Progenitor cell of endocrine pancreas (in vitro differentiated cells): Measurements from ENCODE around the gene SRSF1. TPM values are rescaled to one million over a fixed set of nuclear protein-coding genes. Genes with fewer than 3 reads are reported as not detected.

Source experiments
- DNase-seq: peaks from one replicate; pipeline ENCODE4 v3.0.0; 2021; ENCODE audit warnings: low spot score; ENCODE audit not compliant: unreplicated experiment
- H3K27ac Mint-ChIP-seq: 2 replicates; pipeline ENCODE4 v1.8.0; 2021; ENCODE audit warnings: mild to moderate bottlenecking, moderate library complexity, mixed read lengths
- H3K27me3 Mint-ChIP-seq: 2 replicates; pipeline ENCODE4 v1.8.0; 2021; ENCODE audit warnings: mixed read lengths
- H3K36me3 Mint-ChIP-seq: 2 replicates; pipeline ENCODE4 v1.8.0; 2022; ENCODE audit warnings: mixed read lengths; ENCODE audit not compliant: insufficient read depth
- H3K4me1 Mint-ChIP-seq: 2 replicates; pipeline ENCODE4 v1.8.0; 2021; ENCODE audit warnings: low read depth, mixed read lengths
- H3K4me3 Mint-ChIP-seq: 2 replicates; pipeline ENCODE4 v1.8.0; 2021; ENCODE audit warnings: low read depth, mild to moderate bottlenecking, moderate library complexity, mixed read lengths
- H3K9me3 Mint-ChIP-seq: 2 replicates; pipeline ENCODE4 v1.8.0; 2021; ENCODE audit warnings: low read depth, mixed read lengths
- total RNA-seq: library from RNA; stranded (reverse); gene quantifications from 2 replicates; pipeline ENCODE4 v1.2.1, GENCODE V29; 2021
- TF ChIP-seq, protein P1 (sequence below): fragments of 200-600 bp; sonication (generic); IDR thresholded peaks from one replicate; pipeline ENCODE4 v1.5.0; 2021; ENCODE audit warnings: antibody characterized with exemption, mild to moderate bottlenecking; ENCODE audit not compliant: unreplicated experiment

The SRSF1 gene
- total RNA-seq, 1 donor from 2014 or later = 326 TPM

- no peaks in the 10 kb centered on the region for H3K9me3 Mint-ChIP-seq
- no peak for DNase-seq
- H3K27ac Mint-ChIP-seq = peak overlapping the region; percentile 73
- peaks cover 19% of the 10 kb centered on the region for H3K36me3 Mint-ChIP-seq
- H3K4me3 Mint-ChIP-seq = peak overlapping the region; percentile 50
- H3K27me3 Mint-ChIP-seq = no peaks in the 10 kb centered on the region
- H3K4me1 Mint-ChIP-seq = peaks cover 60% of the 10 kb centered on the region
- TF ChIP-seq, protein P1, sequence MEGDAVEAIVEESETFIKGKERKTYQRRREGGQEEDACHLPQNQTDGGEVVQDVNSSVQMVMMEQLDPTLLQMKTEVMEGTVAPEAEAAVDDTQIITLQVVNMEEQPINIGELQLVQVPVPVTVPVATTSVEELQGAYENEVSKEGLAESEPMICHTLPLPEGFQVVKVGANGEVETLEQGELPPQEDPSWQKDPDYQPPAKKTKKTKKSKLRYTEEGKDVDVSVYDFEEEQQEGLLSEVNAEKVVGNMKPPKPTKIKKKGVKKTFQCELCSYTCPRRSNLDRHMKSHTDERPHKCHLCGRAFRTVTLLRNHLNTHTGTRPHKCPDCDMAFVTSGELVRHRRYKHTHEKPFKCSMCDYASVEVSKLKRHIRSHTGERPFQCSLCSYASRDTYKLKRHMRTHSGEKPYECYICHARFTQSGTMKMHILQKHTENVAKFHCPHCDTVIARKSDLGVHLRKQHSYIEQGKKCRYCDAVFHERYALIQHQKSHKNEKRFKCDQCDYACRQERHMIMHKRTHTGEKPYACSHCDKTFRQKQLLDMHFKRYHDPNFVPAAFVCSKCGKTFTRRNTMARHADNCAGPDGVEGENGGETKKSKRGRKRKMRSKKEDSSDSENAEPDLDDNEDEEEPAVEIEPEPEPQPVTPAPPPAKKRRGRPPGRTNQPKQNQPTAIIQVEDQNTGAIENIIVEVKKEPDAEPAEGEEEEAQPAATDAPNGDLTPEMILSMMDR = no peak
Observed at GRCh38 chr17:57984936-57985674, 21.9 kb downstream of the SRSF1 start.

DNA sequence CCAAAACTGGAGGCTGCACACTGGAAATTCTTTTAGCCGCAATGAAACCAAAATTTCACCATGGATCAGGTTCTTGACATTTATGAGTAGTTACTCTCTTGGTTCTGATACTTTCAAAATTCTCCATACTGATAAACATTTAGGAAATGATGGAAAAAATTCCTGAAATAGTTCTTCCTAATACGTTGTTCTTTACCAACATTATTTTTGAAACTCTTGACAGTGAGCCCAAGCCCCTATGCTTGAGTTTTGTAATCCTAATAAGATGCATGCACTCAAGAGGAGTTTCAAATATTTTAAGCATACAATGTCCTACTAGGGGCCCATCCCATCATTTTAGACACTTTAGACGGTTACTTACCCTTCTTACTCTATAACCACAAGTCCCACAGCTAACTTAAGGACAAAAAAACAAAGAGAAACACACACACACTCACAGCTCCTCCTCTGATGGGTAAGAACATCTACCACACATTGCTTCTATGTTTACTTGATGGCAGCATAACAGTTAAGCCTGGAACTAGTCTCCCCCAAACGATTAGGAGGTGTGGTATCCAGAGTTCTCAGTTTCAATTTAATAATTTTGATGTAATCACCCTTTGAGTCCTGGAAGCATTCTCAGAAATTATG is 22.7 kb downstream of the SRSF1 start:
- peak overlapping the region; percentile 73 for H3K27ac Mint-ChIP-seq
- peaks cover 20% of the 10 kb centered on the region for H3K36me3 Mint-ChIP-seq
- peak overlapping the region; percentile 46 for H3K4me3 Mint-ChIP-seq
- TF ChIP-seq, protein P1 = no peak
- DNase-seq = no peak
- H3K27me3 Mint-ChIP-seq = no peaks in the 10 kb centered on the region
- peaks cover 52% of the 10 kb centered on the region for H3K4me1 Mint-ChIP-seq
- H3K9me3 Mint-ChIP-seq = no peaks in the 10 kb centered on the region

DNA sequence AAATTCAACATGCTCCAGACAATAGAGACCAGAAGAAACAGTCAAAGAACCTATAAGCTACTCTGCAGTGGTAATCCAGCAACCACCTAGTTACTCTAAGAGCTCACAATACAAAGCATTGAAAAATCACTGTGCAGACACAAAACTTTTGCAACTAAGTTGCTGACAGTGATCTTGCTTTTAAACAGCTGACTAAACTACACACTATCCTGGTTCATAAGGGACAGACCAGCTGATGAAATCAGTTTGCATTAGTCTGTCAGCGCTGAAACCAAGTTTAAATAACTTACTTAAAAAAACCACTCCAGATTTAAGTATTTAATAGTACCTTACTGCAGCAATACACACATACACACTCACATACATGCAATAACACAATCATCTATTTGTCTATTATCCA is 23.6 kb downstream of the SRSF1 start:
- peaks cover 44% of the 10 kb centered on the region for H3K4me1 Mint-ChIP-seq
- H3K9me3 Mint-ChIP-seq = no peaks in the 10 kb centered on the region
- H3K27ac Mint-ChIP-seq = no peak overlapping the region
- no peak overlapping the region for H3K4me3 Mint-ChIP-seq
- TF ChIP-seq, protein P1 = no peak
- H3K27me3 Mint-ChIP-seq = no peaks in the 10 kb centered on the region
- no peak for DNase-seq
- peaks cover 24% of the 10 kb centered on the region for H3K36me3 Mint-ChIP-seq

GRCh38 chr17:57982452-57983170 is 24.4 kb downstream of the SRSF1 start:
- peaks cover 44% of the 10 kb centered on the region for H3K4me1 Mint-ChIP-seq
- H3K27ac Mint-ChIP-seq = no peak overlapping the region
- no peaks in the 10 kb centered on the region for H3K27me3 Mint-ChIP-seq
- no peaks in the 10 kb centered on the region for H3K9me3 Mint-ChIP-seq
- peaks cover 31% of the 10 kb centered on the region for H3K36me3 Mint-ChIP-seq
- TF ChIP-seq, protein P1 = no peak
- no peak overlapping the region for H3K4me3 Mint-ChIP-seq
- no peak for DNase-seq

GRCh38 chr17:57980522-57980921 is 26.5 kb downstream of the SRSF1 start:
- H3K4me1 Mint-ChIP-seq = peaks cover 43% of the 10 kb centered on the region
- no peak overlapping the region for H3K27ac Mint-ChIP-seq
- peaks cover 41% of the 10 kb centered on the region for H3K36me3 Mint-ChIP-seq
- no peak overlapping the region for H3K4me3 Mint-ChIP-seq
- TF ChIP-seq, protein P1 = no peak
- H3K9me3 Mint-ChIP-seq = no peaks in the 10 kb centered on the region
- no peak for DNase-seq
- H3K27me3 Mint-ChIP-seq = no peaks in the 10 kb centered on the region
